Endothelial cell of umbilical vein (primary cell): ENCODE results near the gene UBASH3B. TPM values are rescaled to one million over a fixed set of nuclear protein-coding genes. Genes with fewer than 3 reads are reported as not detected.

Experiments used
- BruUV-seq: library from RNA; stranded (reverse); fragments of 400-500 nt; replicated peaks from 2 replicates; lab custom pipeline; 2021; lab: Mats Ljungman, UMichigan
- CTCF ChIA-PET: fragments of 300-600, 350-600 bp; sonication (Branson Sonifier 250); formaldehyde crosslinking; loops from one replicate; lab custom pipeline; 2021; ENCODE audit warnings: antibody characterized with exemption, inconsistent platforms; lab: Charles Lee
- POLR2A ChIA-PET: fragments of 300-600, 350-600 bp; sonication (Branson Sonifier 250); formaldehyde crosslinking; loops from one replicate; lab custom pipeline; 2021; ENCODE audit warnings: antibody characterized with exemption, inconsistent platforms; lab: Charles Lee
- DNase-seq: peaks from one replicate; pipeline ENCODE4 v3.0.0-alpha.2; 2011; ENCODE audit warnings: low read depth, low spot score
- FAIRE-seq: peaks from 2 replicates; lab custom pipeline; 2011; peaks lifted over from hg19 to GRCh38; lab: Jason Lieb, UNC
- H2AFZ ChIP-seq: 2 replicates; pipeline ENCODE4 v1.6.0; 2012; ENCODE audit warnings: low read depth, low read length, control low read depth, inconsistent platforms
- H3K27ac ChIP-seq: 2 replicates; pipeline ENCODE4 v1.5.1; 2011; ENCODE audit warnings: low read depth, mild to moderate bottlenecking, control low read depth, low read length, moderate library complexity; ENCODE audit not compliant: insufficient read depth
- H3K27me3 ChIP-seq, 2 experiments: 2 replicates each; pipeline versions ENCODE4 v1.6.0 to v1.6.1; 2011; ENCODE audit warnings: low read length in 2 of 2, mixed read lengths in 1 of 2; ENCODE audit not compliant: control insufficient read depth in 2 of 2, insufficient read depth in 2 of 2
- H3K36me3 ChIP-seq, 2 experiments: 2 replicates in 1 of 2; 3 replicates in 1 of 2; pipeline ENCODE4 v1.5.1; 2011; ENCODE audit warnings: low read length in 2 of 2, mild to moderate bottlenecking in 1 of 2, moderate library complexity in 1 of 2; ENCODE audit not compliant: control insufficient read depth in 2 of 2, insufficient read depth in 2 of 2; ENCODE audit errors: extremely low read depth in 1 of 2
- H3K4me1 ChIP-seq: 3 replicates; pipeline ENCODE4 v1.5.1; 2011; ENCODE audit warnings: mild to moderate bottlenecking, low read length; ENCODE audit not compliant: control insufficient read depth, insufficient read depth; ENCODE audit errors: extremely low read depth
- H3K4me2 ChIP-seq: 2 replicates; pipeline ENCODE4 v1.6.1; 2011; ENCODE audit warnings: low read length, control low read depth, mixed read lengths; ENCODE audit not compliant: insufficient read depth
- H3K4me3 ChIP-seq, 3 experiments: fragments of 200-600 bp in 1 of 3; sonication (generic), shearing (Covaris generic) in 1 of 3; replicated peaks in 1 of 3; 2 replicates each; pipeline ENCODE4 v1.5.1; 2011 to 2016; ENCODE audit warnings: control low read depth in 3 of 3, low read length in 3 of 3, mild to moderate bottlenecking in 2 of 3, inconsistent platforms in 1 of 3, low read depth in 1 of 3, moderate library complexity in 1 of 3; ENCODE audit not compliant: insufficient read depth in 1 of 3
- H3K79me2 ChIP-seq: 2 replicates; pipeline ENCODE4 v1.6.0; 2012; ENCODE audit warnings: low read length, inconsistent platforms; ENCODE audit not compliant: control insufficient read depth, insufficient read depth
- H3K9ac ChIP-seq: replicated peaks from 2 replicates; pipeline ENCODE3; 2011; ENCODE audit warnings: low read length, control low read depth; ENCODE audit not compliant: insufficient read depth; ENCODE audit errors: extremely low read depth
- H3K9me1 ChIP-seq: replicated peaks from 3 replicates; pipeline ENCODE4 v1.6.0; 2011; ENCODE audit warnings: mild to moderate bottlenecking, low read length; ENCODE audit not compliant: control insufficient read depth, insufficient read depth; ENCODE audit errors: extremely low read depth
- H3K9me3 ChIP-seq: replicated peaks from 2 replicates; pipeline ENCODE4 v1.5.1; 2012; ENCODE audit warnings: low read length, inconsistent platforms; ENCODE audit not compliant: control insufficient read depth, insufficient read depth
- H4K20me1 ChIP-seq: replicated peaks from 2 replicates; pipeline ENCODE3; 2011; ENCODE audit warnings: mild to moderate bottlenecking, low read length; ENCODE audit not compliant: control insufficient read depth, insufficient read depth; ENCODE audit errors: extremely low read depth
- CTCF ChIP-seq, 2 donors: IDR thresholded peaks; 1 replicate in 1 of 2; 2 replicates in 1 of 2; pipeline ENCODE4 v1.5.1; 2011; ENCODE audit warnings: low read length in 2 of 2, mild to moderate bottlenecking in 2 of 2, moderate library complexity in 2 of 2, control low read depth in 1 of 2, inconsistent platforms in 1 of 2, low read depth in 1 of 2; ENCODE audit not compliant: insufficient read depth in 1 of 2; ENCODE audit errors: extremely low read depth in 1 of 2
- EZH2 ChIP-seq: IDR thresholded peaks from 2 replicates; pipeline ENCODE4 v1.6.1; 2012; ENCODE audit warnings: borderline replicate concordance, low read depth, mild to moderate bottlenecking, moderate library complexity, low read length, inconsistent platforms; ENCODE audit not compliant: severe bottlenecking
- FOS ChIP-seq: IDR thresholded peaks from 2 replicates; pipeline ENCODE4 v1.6.1; 2011; ENCODE audit warnings: mild to moderate bottlenecking, low read length, moderate library complexity, borderline replicate concordance; ENCODE audit not compliant: insufficient read depth
- GATA2 ChIP-seq: IDR thresholded peaks from 2 replicates; pipeline ENCODE4 v1.7.0; 2011; ENCODE audit warnings: low read depth, mild to moderate bottlenecking, moderate library complexity, mixed read lengths, low read length; ENCODE audit not compliant: insufficient read length, insufficient read depth
- JUN ChIP-seq: IDR thresholded peaks from 2 replicates; pipeline ENCODE4 v1.6.1; 2011; ENCODE audit warnings: borderline replicate concordance, low read depth; ENCODE audit not compliant: insufficient read length, insufficient read depth
- MAX ChIP-seq: IDR thresholded peaks from 2 replicates; pipeline ENCODE4 v1.6.1; 2011; ENCODE audit not compliant: insufficient read depth, insufficient read length
- MYC ChIP-seq: IDR thresholded peaks from one replicate; pipeline ENCODE4 v1.6.1; 2011; ENCODE audit warnings: mild to moderate bottlenecking, low read depth, low read length
- POLR2A ChIP-seq: IDR thresholded peaks from 2 replicates; pipeline ENCODE4 v1.6.1; 2012; ENCODE audit warnings: low read depth, mild to moderate bottlenecking, control low read depth, low read length
- POLR2AphosphoS5 ChIP-seq: IDR thresholded peaks from 2 replicates; pipeline ENCODE4 v1.6.1; 2012; ENCODE audit warnings: low read depth, mild to moderate bottlenecking, control low read depth, low read length, moderate library complexity; ENCODE audit not compliant: insufficient read depth
- dilution Hi-C: fragments of 300-500 bp; cut with MboI; formaldehyde crosslinking; loops from one replicate; pipeline ENCODE4 v1.15.0; 2019; ENCODE audit warnings: low sequenced_read_pairs; ENCODE audit not compliant: extremely low pct_ligation_motif_present
- intact Hi-C: fragments of 100-400 bp; cut with micrococcal nuclease; formaldehyde crosslinking; loops from one replicate; pipeline ENCODE4 v1.10.0; 2022
- polyA plus RNA-seq, 4 experiments: library from polyadenylated mRNA; depleted of rRNA in 3 of 4; stranded (reverse) in 3 of 4; unstranded in 1 of 4; fragments of >200 nt; gene quantifications; 2 replicates each; pipeline versions ENCODE4 v1.2.1 to v1.2.3, GENCODE V29; 2011 to 2012; ENCODE audit warnings: missing spikeins in 1 of 4
- total RNA-seq: library from RNA; stranded (reverse); gene quantifications from 2 replicates; pipeline ENCODE4 v1.2.3, GENCODE V29; 2021

Gene UBASH3B
- total and polyA plus RNA-seq, 2 donors (not counting 3 experiments of a cell fraction or from before 2014, with no cell fraction given): 23.7 to 38.1 TPM

GRCh38 chr11:122757201-122757600 is 101.7 kb downstream of the UBASH3B start:
- Histone ChIP-seq H3K4me3 (no peak overlapping the region), H3K9me3 (no peaks in the 10 kb centered on the region), H3K9me1 (no peaks in the 10 kb centered on the region), H3K27me3 (no peaks in the 10 kb centered on the region), H3K4me2 (no peak overlapping the region), H3K9ac (no peak overlapping the region), H2AFZ (no peak overlapping the region), H4K20me1 (no peaks in the 10 kb centered on the region), H3K4me1 (peaks cover 33% of the 10 kb centered on the region), H3K79me2 (peaks cover 5% of the 10 kb centered on the region), H3K36me3 (no peaks in the 10 kb centered on the region), H3K27ac (no peak overlapping the region)
- CTCF ChIA-PET: interaction anchor here (1.3 to 4.0 kb wide), 4 partner anchors 21 to 128 kb away, joined by 4 to 34 read pairs (median 12); no protein-coding TSS in a partner anchor
- POLR2A ChIA-PET: no interaction called here
- FAIRE-seq (no peak), DNase-seq (no peak)
- dilution Hi-C loops: no loop called here
- intact Hi-C loops: no loop called here
- TF ChIP-seq EZH2 (no peak), JUN (no peak), MYC (no peak), MAX (no peak), FOS (no peak), GATA2 (no peak), CTCF (IDR thresholded peaks at IDR 0.05; ENCODE audit: extremely low read depth in 1 of 2, insufficient read depth in 1 of 2, low read depth in 1 of 2, low read length in 2 of 2) (no peak), POLR2AphosphoS5 (no peak), POLR2A (no peak)
- BruUV-seq: no TSS peak
